A673 (cell line): ENCODE results near the gene OVAAL. TPM values are rescaled to one million over a fixed set of nuclear protein-coding genes. Genes with fewer than 3 reads are reported as not detected.

Experiments
- BruUV-seq: library from RNA; stranded (reverse); fragments of 400-500 nt; replicated peaks from 2 replicates; lab custom pipeline; 2021; lab: Mats Ljungman, UMichigan
- CTCF ChIA-PET: fragments of 300-600 bp; sonication (Branson Sonifier 250); formaldehyde crosslinking; loops from one replicate; lab custom pipeline; 2022; ENCODE audit warnings: antibody characterized with exemption; lab: Charles Lee
- POLR2A ChIA-PET: fragments of 300-600 bp; sonication (Branson Sonifier 250); formaldehyde crosslinking; loops from one replicate; lab custom pipeline; 2022; ENCODE audit warnings: antibody characterized with exemption; ENCODE audit not compliant: low non-redundant PET; lab: Charles Lee
- DNase-seq: peaks from one replicate; pipeline ENCODE4 v3.0.0-alpha.2; 2015; ENCODE audit warnings: low spot score
- H3K27ac ChIP-seq: fragments of 200-600 bp; sonication (generic); 2 replicates; pipeline ENCODE4 v1.5.1; 2016; ENCODE audit warnings: mixed run types, low read depth, mild to moderate bottlenecking, mixed read lengths, antibody characterized with exemption, low read length; ENCODE audit not compliant: poor library complexity, severe bottlenecking
- H3K27me3 ChIP-seq: fragments of 200-600 bp; sonication (generic); replicated peaks from 2 replicates; pipeline ENCODE4 v1.6.1; 2017; ENCODE audit warnings: mixed run types, low read depth, mild to moderate bottlenecking, mixed read lengths, antibody characterized with exemption, low read length; ENCODE audit not compliant: insufficient read depth, poor library complexity
- H3K36me3 ChIP-seq: fragments of 200-600 bp; sonication (generic); 2 replicates; pipeline ENCODE4 v1.6.1; 2016; ENCODE audit warnings: mixed run types, mild to moderate bottlenecking, mixed read lengths, antibody characterized with exemption, low read length; ENCODE audit not compliant: insufficient read depth, poor library complexity, severe bottlenecking
- H3K4me1 ChIP-seq: fragments of 200-600 bp; sonication (generic); 2 replicates; pipeline ENCODE4 v1.6.1; 2017; ENCODE audit warnings: mixed run types, mild to moderate bottlenecking, mixed read lengths, antibody characterized with exemption, low read length; ENCODE audit not compliant: insufficient read depth, poor library complexity, severe bottlenecking
- H3K4me3 ChIP-seq: fragments of 200-600 bp; sonication (generic); 2 replicates; pipeline ENCODE4 v1.5.1; 2016; ENCODE audit warnings: low read depth, mixed run types, mild to moderate bottlenecking, mixed read lengths, low read length; ENCODE audit not compliant: poor library complexity, severe bottlenecking
- H3K9me3 ChIP-seq: fragments of 200-600 bp; sonication (generic); 2 replicates; pipeline ENCODE4 v1.6.1; 2016; ENCODE audit warnings: mixed run types, low read depth, mild to moderate bottlenecking, mixed read lengths, antibody characterized with exemption, low read length; ENCODE audit not compliant: poor library complexity, severe bottlenecking
- CTCF ChIP-seq: fragments of 300-800, 200-600 bp; sonication (generic); conservative IDR thresholded peaks from 2 replicates; pipeline ENCODE4 v1.5.1; 2017; ENCODE audit warnings: low read depth, mild to moderate bottlenecking, antibody characterized with exemption, low read length, moderate library complexity, mixed read lengths
- EZH2 ChIP-seq: fragments of 200-600 bp; sonication (generic); IDR thresholded peaks from 2 replicates; pipeline ENCODE4 v1.6.1; 2017; ENCODE audit warnings: borderline replicate concordance, low read depth, mild to moderate bottlenecking, mixed read lengths, antibody characterized with exemption, low read length; ENCODE audit not compliant: poor library complexity, severe bottlenecking
- intact Hi-C: fragments of 100-400 bp; cut with micrococcal nuclease; formaldehyde crosslinking; loops from one replicate; pipeline ENCODE4 v1.10.0; 2022; ENCODE audit not compliant: unreplicated experiment
- total RNA-seq: library from RNA; stranded (reverse); gene quantifications from 2 replicates; pipeline ENCODE4 v1.2.3, GENCODE V29; 2021

OVAAL gene
- total RNA-seq, 1 experiment from 2014 or later: not detected

- H3K9me3 ChIP-seq: no peaks in the 10 kb centered on the region
- intact Hi-C loops: no loop called here
- BruUV-seq: no TSS peak
- no peaks in the 10 kb centered on the region for H3K4me1 ChIP-seq
- no peaks in the 10 kb centered on the region for H3K27me3 ChIP-seq
- POLR2A ChIA-PET: interaction anchor here (0.6 kb wide), 1 partner anchor 317 kb away, joined by 3 read pairs; no protein-coding TSS in a partner anchor
- no peaks in the 10 kb centered on the region for H3K36me3 ChIP-seq
- no peak overlapping the region for H3K4me3 ChIP-seq
- no peak for DNase-seq
- CTCF ChIA-PET: no interaction called here
- no peak for TF ChIP-seq EZH2
- no peak for TF ChIP-seq CTCF
- H3K27ac ChIP-seq: no peak overlapping the region
Measured at GRCh38 chr1:180536821-180537372, 21.9 kb upstream of the OVAAL start.

- POLR2A ChIA-PET: no interaction called here
- no TSS peak for BruUV-seq
- CTCF ChIA-PET: interaction anchor here (0.6 kb wide), 1 partner anchor 17 kb away, joined by 4 read pairs; no protein-coding TSS in a partner anchor
- no peaks in the 10 kb centered on the region for H3K4me1 ChIP-seq
- TF ChIP-seq CTCF (no peak), EZH2 (no peak)
- H3K9me3 ChIP-seq: no peaks in the 10 kb centered on the region
- no peaks in the 10 kb centered on the region for H3K27me3 ChIP-seq
- H3K27ac ChIP-seq: no peak overlapping the region
- no peak for DNase-seq
- no peaks in the 10 kb centered on the region for H3K36me3 ChIP-seq
- H3K4me3 ChIP-seq: no peak overlapping the region
- intact Hi-C loops: no loop called here
Measured at GRCh38 chr1:180539136-180539535, 19.6 kb upstream of the OVAAL start.

GRCh38 chr1:180540697-180541594, 17.8 kb upstream of the OVAAL start:
- Histone ChIP-seq H3K4me1 (no peaks in the 10 kb centered on the region), H3K27ac (no peak overlapping the region), H3K27me3 (no peaks in the 10 kb centered on the region), H3K4me3 (no peak overlapping the region), H3K9me3 (no peaks in the 10 kb centered on the region), H3K36me3 (no peaks in the 10 kb centered on the region)
- no peak for DNase-seq
- ChIA-PET CTCF (no interaction called here), POLR2A (no interaction called here)
- TF ChIP-seq EZH2 (no peak), CTCF (no peak)
- intact Hi-C loops: no loop called here
- BruUV-seq: no TSS peak
